Mucosa of descending colon (tissue), 3 donors: Measurements from ENCODE around the gene MECP2. TPM values are rescaled to one million over a fixed set of nuclear protein-coding genes. Genes with fewer than 3 reads are reported as not detected.

ENCODE experiments used
- ATAC-seq: fragments of 200-7000 bp; cut with Tn5 transposase; one replicate; pipeline ENCODE4 v1.9.1; 2020; ENCODE audit warnings: mild to moderate bottlenecking, moderate library complexity
- DNase-seq, 3 donors: peaks; one replicate each; pipeline ENCODE4 v3.0.0-alpha.2; 2020
- H3K36me3 ChIP-seq: fragments of 200-600 bp; one replicate; pipeline ENCODE4 v1.8.0; 2021; ENCODE audit warnings: low read depth, mild to moderate bottlenecking
- H3K4me1 ChIP-seq: fragments of 200-600 bp; one replicate; pipeline ENCODE4 v1.8.0; 2021; ENCODE audit warnings: low read depth, mild to moderate bottlenecking
- H3K4me3 ChIP-seq: fragments of 200-600 bp; one replicate; pipeline ENCODE4 v1.8.0; 2021; ENCODE audit warnings: mild to moderate bottlenecking
- H3K9me3 ChIP-seq: fragments of 200-600 bp; one replicate; pipeline ENCODE4 v1.8.0; 2021; ENCODE audit warnings: mild to moderate bottlenecking
- intact Hi-C, 2 donors: fragments of 100-400 bp; cut with DNase I in 1 of 2; cut with micrococcal nuclease in 1 of 2; formaldehyde crosslinking; loops; one replicate each; pipeline versions ENCODE4 v1.11.0 to v1.11.1; 2022; cut with DNase I, micrococcal nuclease
- total RNA-seq, 3 donors: library from RNA; stranded (reverse); fragmentation: NEBNext Ultra II Directional in 2 of 3; extraction: Animal tissue kit (Norgen Biotek cat#: 25700) in 2 of 3; gene quantifications; one replicate each; pipeline versions ENCODE4 v1.2.1 to v1.2.4, GENCODE V29; 2021 to 2023
- TF ChIP-seq, protein P1 (sequence below): fragments of 200-600 bp; IDR thresholded peaks from one replicate; pipeline ENCODE4 v1.8.0; 2022; ENCODE audit warnings: antibody characterized with exemption, mild to moderate bottlenecking
- donor health status: DM: no; HTN: no; CAD: no; lungs with moderate emphysema.
- donor health status: DM: no; HTN: no; CAD: no.
- donor health status: DM: no; HTN: yes; CAD: no.

Gene MECP2
- total RNA-seq, 3 donors from 2014 or later, result 33.5 to 55.6 (median 35.6) TPM

DNA sequence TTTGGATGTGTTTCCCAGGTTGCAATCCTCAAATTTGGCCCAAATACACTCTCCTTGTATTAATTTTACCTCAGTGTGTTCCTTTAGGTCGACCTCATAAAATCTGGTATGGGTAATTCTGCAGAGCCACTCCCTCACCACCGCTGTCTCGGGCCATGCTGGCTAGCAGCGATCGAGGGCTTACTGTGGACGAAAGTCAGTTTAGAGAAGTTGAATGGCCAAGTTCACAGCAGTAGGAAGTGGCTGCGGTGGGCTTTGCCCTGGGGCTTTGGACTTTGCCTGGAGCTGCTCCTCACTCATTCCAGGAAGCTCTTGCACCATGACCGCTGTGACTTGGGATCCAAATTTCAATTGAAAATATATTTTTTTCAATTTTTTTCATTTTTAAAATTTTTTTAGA, 105.3 kb downstream of the MECP2 start:
- TF ChIP-seq, protein P1, sequence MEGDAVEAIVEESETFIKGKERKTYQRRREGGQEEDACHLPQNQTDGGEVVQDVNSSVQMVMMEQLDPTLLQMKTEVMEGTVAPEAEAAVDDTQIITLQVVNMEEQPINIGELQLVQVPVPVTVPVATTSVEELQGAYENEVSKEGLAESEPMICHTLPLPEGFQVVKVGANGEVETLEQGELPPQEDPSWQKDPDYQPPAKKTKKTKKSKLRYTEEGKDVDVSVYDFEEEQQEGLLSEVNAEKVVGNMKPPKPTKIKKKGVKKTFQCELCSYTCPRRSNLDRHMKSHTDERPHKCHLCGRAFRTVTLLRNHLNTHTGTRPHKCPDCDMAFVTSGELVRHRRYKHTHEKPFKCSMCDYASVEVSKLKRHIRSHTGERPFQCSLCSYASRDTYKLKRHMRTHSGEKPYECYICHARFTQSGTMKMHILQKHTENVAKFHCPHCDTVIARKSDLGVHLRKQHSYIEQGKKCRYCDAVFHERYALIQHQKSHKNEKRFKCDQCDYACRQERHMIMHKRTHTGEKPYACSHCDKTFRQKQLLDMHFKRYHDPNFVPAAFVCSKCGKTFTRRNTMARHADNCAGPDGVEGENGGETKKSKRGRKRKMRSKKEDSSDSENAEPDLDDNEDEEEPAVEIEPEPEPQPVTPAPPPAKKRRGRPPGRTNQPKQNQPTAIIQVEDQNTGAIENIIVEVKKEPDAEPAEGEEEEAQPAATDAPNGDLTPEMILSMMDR, result no peak
- intact Hi-C loops, result no loop called here
- H3K4me3 ChIP-seq, result no peak overlapping the region
- no peaks in the 10 kb centered on the region for H3K4me1 ChIP-seq
- H3K36me3 ChIP-seq, result no peaks in the 10 kb centered on the region
- no peaks in the 10 kb centered on the region for H3K9me3 ChIP-seq
- DNase-seq, result peak in 1 of 3 donors; percentile 14
- no peak for ATAC-seq

DNA sequence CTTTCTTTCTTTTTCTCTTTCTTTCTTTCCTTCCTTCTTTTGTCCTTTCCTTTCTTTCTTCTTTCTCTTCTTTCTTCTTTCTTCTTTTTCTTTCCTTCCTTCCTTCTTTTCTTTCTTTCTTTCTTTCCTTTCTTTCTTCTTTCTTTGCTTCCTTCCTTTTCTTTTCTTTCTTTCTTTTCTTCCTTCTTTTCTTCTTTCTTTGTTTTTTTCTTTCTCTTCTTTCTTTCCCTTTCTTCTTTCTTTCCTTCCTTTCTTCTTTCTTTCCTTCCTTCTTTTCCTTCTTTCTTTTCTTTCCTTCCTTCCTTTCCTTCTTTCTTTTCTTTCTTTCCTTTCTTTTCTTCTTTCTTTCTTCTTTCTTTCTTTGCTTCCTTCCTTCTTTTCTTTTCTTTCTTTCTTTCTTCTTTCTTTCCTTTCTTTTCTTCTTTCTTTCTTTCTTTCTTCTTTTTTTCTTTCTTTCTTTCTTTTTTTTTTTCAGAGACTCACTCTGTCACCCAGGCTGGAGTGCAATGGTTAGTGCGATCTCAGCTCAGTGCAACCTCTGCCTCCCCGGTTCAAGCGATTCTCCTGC, 106.4 kb downstream of the MECP2 start:
- Histone ChIP-seq H3K36me3 (no peaks in the 10 kb centered on the region), H3K4me3 (no peak overlapping the region), H3K9me3 (no peaks in the 10 kb centered on the region), H3K4me1 (no peaks in the 10 kb centered on the region)
- TF ChIP-seq, protein P1, result no peak
- no peak for ATAC-seq
- no peak for DNase-seq
- intact Hi-C loops, result no loop called here

DNA sequence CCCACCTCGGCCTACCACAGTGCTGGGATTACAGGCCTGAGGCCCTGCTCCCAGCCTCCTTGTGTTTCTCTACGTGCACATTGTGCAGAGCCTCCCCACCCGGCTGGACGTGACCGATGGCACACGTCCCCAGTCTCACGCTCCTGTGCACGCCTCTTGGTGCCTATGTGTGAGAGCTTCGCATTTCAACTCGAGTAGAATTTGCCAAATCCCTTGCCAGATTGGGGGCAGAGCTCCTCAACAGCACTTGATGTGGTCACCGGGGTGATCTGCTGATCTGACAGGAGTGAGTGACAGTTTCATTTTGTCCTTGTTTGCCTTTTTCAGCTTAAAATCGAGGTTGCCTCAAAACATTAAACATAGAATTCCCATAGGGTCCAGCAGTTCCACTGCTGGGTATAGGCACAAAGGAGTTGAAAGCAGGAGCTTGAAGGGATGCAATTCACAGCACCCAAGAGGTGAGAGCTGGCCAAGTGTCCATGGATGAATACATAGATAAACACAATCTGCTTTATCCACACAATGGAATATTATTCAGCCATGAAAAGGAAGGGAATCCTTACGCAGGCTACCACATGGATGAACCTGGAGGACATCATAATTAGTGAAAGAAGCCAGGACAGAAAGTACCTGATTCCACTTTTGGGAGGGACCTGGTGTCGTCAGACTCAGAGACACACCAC, 107.4 kb downstream of the MECP2 start:
- DNase-seq (no peak), ATAC-seq (no peak)
- Histone ChIP-seq H3K9me3 (no peaks in the 10 kb centered on the region), H3K4me3 (no peak overlapping the region), H3K4me1 (peaks cover under 1% of the 10 kb centered on the region), H3K36me3 (no peaks in the 10 kb centered on the region)
- intact Hi-C loops, result no loop called here
- TF ChIP-seq, protein P1, result no peak

DNA sequence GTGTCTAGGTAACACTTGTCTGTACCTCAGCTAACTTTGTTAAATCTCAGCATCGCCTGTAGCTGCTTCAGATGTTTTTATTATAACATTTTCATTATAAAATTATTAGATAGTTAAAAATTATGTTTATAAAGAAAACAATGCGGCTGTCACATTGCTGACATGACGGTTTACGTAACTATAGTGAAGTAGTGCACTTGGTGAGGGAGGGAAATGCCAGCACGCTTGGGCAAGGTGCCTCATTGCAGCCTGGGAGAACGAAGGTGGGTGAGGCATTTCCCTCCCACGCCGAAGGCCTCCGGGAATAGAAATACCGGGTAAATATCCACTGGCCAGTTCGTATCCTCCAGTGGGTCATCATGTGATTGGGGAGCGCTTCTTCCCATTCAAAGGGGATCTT, 109.0 kb downstream of the MECP2 start:
- DNase-seq (no peak), ATAC-seq (no peak)
- no peaks in the 10 kb centered on the region for H3K9me3 ChIP-seq
- no peak overlapping the region for H3K4me3 ChIP-seq
- peaks cover 4% of the 10 kb centered on the region for H3K4me1 ChIP-seq
- H3K36me3 ChIP-seq, result no peaks in the 10 kb centered on the region
- TF ChIP-seq, protein P1, result no peak
- intact Hi-C loops, result no loop called here

DNA sequence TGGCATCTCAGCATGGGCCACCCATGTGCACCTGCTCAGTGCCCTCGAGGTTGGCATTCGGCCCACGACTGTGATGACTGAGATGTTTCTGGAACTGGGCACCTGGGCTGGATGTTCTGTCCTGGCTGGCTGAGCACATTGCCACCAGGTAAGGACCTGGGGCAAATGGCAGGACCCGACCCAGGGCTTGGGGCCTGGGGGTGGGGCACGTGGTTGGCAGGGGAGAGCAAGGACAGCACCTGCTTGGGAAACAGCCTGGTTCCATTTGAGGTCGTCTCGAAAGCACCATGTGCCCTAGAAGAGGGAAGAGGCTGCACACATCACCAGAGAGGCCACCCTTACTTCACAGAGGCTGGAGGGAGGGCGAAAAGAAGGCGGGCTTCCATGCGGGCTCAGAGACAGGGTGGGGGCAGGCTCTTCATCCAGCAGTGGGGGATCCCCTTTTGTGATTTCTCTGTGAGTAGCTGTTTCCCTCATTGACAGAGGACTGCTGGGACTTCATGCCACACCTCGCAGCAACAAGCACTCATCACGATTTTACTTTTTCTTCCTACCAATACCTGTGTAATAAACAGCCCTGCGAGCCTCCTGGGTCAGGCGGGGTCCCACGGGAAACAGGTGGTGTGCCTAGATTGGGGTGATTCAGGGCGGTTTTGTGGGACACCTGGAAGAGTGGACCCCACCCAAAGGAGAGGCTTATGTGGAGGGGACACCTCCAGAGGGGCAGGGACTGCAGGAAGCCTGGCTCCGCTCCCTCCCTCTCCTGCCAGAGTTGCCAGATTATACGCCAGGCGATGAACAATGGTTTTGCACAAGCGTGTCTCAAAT, 113.0 kb downstream of the MECP2 start:
- Histone ChIP-seq H3K36me3 (no peaks in the 10 kb centered on the region), H3K9me3 (no peaks in the 10 kb centered on the region), H3K4me3 (no peak overlapping the region), H3K4me1 (peaks cover 4% of the 10 kb centered on the region)
- DNase-seq (peak in 2 of 3 donors; percentile 14 to 33), ATAC-seq (peak; percentile 7)
- TF ChIP-seq, protein P1, result no peak
- intact Hi-C loops, result no loop called here
